Heart left ventricle (tissue), 13 donors: ENCODE measurements around the gene TGM2.

Source experiments
- CTCF ChIP-seq, 12 donors: fragments of 200-600 bp; sonication (generic) in 4 of 12; IDR thresholded peaks; one replicate each; pipeline versions ENCODE4 v1.5.0 to v1.8.0; 2018 to 2022; ENCODE audit warnings: antibody characterized with exemption in 12 of 12, mild to moderate bottlenecking in 5 of 12
- POLR2A ChIP-seq, 2 donors: fragments of 450-650 bp; IDR thresholded peaks; one replicate each; pipeline ENCODE4 v1.6.1; 2017; ENCODE audit warnings: antibody characterized with exemption in 2 of 2, mild to moderate bottlenecking in 2 of 2, moderate library complexity in 2 of 2
- donor health status: ischemic (EF 13 %, LVEDD 7.1; RV severe dilation, severe dysfunction).
- donor health status: DM: no; HTN: yes; CAD: no.
- donor health status: DM: no; HTN: no; CAD: no.
- donor health status: ischemic (EF 25% LVEDD 6.9; RV normal size, moderate dysfunction).
- donor health status: ischemic (EF 25% LVEDD 5.7; RV mildly dilated, moderate dysfunction).
- donor health status: ischemic (EF 35%, LVEDD 5.7; RV mildly dilated, moderate dysfunction).
- donor health status: nonischemic (EF 11% LVEDD 7.7; RV severe dilation, severe dysfunction).
- donor health status: DM: yes; HTN: yes; CAD: no.
- donor health status: PGD.
- donor health status: ischemic (EF 29% LVEDD 5.4; RV normal size, mild dysfunction).
- donor health status: nonischemic (EF 23%, LVEDD 6.1; RV moderate dilation, normal function).

GRCh38 chr20:38132910-38133501 is 32.1 kb downstream of the TGM2 start:
- TF ChIP-seq POLR2A (IDR thresholded peaks at IDR 0.05) (no peak), CTCF (IDR thresholded peaks at IDR 0.05) (no peak)
